ENCODE data around the gene VTN. TPM values are rescaled to one million over a fixed set of nuclear protein-coding genes. Genes with fewer than 3 reads are reported as not detected.

VTN gene
- total RNA-seq, 1 experiment from 2014 or later, result 3.3 TPM

DNA sequence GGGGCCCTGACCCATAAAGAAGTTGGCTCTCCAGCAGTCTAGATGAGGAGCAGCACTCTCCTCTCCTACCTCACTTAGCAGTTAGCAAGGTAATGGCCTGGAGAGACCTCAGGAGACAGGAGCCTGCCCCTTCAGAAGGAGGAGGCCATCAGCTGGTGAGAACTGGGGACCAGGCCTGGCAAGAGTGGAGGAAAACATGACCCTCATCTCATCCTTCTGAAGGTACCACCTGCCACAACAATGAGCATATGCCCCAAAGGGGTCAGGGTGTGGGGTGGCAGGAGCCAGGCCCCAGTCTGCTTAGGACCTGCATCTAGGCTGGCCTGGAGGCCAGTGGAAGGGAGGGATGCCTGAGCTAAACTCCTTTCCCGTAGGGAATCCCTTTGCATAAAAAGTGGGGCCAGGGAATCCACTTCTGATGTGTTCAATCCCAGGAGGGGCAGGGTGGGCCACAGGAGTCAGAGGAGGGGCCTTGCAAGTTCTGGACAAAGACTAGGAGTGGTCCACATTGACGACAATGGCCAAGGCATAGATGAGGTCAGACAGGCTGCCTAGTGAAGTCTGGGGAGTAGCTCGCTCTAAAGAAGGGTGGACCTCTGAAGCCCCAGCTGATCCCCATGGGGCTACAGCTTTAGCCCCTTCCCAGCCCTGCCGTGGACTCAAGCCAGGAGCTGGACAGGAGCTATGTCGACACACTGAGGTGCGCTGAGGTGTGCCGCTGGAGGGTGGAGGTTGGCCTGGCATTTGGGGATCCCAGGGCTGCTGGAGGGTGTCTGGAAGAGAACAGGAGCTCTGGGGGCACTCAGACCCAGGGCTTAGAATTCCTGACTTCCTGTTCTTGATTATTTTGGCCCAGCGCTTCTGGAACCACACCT is 6.1 kb downstream of the VTN start:
- H3K36me3 ChIP-seq, result peaks cover 22% of the 10 kb centered on the region
- H3K9me3 ChIP-seq, result no peaks in the 10 kb centered on the region
- no peak for DNase-seq
- H3K4me3 ChIP-seq, result no peak overlapping the region
- H3K27me3 ChIP-seq, result no peaks in the 10 kb centered on the region

DNA sequence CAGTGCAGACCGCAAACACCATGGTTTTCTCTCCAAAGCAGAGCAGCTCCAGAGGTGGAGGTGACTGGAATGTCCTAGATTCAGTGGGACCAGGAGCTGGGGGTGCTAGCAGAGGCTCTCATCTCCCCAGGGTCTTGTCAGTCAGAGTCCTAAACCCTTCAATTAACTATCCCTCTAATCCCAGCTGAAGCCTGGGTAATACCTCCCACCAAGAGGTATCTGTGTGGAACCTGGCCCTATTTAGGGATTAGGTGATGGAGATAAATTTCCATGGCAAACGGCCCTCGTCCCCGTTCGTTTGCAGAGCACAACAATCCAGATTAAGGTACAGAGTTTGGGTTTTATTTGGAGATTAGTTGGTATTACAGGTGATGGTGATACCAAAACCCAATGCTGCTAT is 6.9 kb downstream of the VTN start:
- Histone ChIP-seq H3K27me3 (no peaks in the 10 kb centered on the region), H3K9me3 (no peaks in the 10 kb centered on the region), H3K4me3 (no peak overlapping the region), H3K36me3 (peaks cover 22% of the 10 kb centered on the region)
- DNase-seq, result no peak

DNA sequence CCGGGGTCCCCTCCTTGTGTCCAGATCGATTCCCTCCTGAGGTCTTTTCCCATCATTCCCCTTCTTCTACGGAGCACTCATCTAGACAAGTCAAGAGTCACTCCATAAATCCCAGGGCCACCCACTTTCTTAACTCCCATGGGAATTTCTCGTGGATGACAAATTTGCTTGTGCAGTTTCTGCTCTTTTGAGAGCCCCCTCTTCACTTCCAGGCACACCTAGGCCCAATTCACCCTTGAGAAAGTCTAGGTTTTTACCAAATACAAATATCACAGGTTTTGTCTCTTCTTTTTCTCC is 12.3 kb downstream of the VTN start:
- Histone ChIP-seq H3K36me3 (peaks cover 45% of the 10 kb centered on the region), H3K27me3 (no peaks in the 10 kb centered on the region), H3K9me3 (no peaks in the 10 kb centered on the region), H3K4me3 (peak overlapping the region; percentile 96)
- DNase-seq, result no peak

DNA sequence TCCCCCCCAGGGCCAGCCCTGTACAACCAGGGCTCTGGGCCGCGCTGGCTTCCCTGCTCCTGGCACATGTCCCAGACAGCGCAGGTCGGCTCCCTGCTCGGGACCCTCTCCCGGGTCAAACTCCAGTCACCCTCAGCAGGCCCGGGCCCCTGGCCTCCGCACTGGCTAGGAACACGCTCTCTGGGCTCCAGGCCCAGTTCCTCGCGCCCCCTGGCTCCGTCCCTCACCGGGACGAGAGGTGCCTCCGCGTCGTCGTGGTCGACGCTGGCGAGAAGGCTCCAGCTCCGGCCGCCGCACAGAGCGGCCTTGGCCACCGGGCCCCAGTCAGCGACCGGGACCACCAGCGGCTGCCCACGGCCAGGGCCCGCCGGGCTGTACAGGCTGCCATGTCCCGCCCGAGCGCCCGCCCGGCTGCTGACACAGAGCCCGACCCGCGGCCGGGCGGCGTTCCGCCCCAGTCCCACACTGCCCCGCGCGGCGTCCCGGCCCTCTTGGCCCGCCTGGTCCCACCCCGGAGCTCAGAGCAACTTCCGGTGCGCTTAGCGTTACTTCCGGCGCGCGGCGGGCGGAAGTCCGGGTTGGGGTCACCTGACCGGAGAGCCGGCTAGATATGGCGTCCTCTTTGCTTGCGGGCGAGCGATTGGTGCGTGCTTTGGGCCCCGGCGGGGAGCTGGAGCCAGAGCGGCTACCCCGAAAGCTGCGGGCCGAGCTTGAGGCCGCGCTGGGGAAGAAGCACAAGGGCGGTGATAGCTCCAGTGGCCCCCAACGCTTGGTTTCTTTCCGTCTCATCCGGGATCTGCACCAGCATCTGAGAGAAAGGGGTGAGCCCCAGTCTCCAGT is 12.8 kb downstream of the VTN start, which contains the start of gene POLDIP2:
Gene POLDIP2 (minus strand): TSS at position 467 of the 840 bp plus-strand sequence. CDS start 79 bp downstream, at position 388.
- Histone ChIP-seq H3K9me3 (no peaks in the 10 kb centered on the region), H3K36me3 (peaks cover 50% of the 10 kb centered on the region), H3K4me3 (peak within 1 kb of the TSS; percentile 96), H3K27me3 (no peaks in the 10 kb centered on the region)
- peak; percentile 98 for DNase-seq

DNA sequence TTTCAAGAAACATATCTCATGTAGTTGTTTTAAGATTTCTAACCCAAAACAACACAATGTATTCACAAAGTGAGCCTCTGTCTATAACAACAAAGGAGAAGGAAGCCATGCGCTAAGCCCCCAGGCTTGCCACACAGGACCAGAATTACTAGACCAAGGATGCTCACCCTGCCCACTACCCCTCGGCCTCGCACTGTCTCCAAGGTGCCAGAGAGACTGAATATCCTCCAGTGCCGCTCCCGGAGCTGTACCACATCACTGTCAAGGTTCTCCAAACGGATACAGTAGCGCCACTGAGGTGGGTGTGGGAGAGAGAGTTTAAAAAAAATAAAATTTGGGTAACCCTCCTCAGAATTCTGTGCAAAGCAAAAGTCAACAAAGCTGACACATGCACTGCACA is 19.8 kb downstream of the VTN start:
- Histone ChIP-seq H3K9me3 (no peaks in the 10 kb centered on the region), H3K4me3 (no peak overlapping the region), H3K27me3 (no peaks in the 10 kb centered on the region), H3K36me3 (peaks cover 86% of the 10 kb centered on the region)
- no peak for DNase-seq

DNA sequence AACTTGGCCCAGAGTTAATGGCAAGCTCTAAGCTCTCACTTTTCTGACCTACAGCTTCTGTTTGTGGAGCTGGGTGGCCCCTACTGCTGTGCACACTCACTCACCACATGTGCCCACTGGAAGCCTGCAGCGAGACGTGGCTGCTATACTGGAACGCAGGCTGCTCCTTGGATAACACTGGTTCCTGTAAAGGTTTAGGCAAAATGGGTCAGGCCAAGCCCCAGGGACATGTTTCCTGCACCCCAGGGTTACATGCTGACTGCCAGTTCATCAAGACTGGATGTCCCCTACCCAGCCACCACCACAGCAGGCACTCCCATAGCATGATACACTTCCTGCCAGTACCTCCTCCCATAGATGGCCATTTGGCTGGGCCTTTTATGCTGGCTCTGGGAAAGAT is 21.1 kb downstream of the VTN start:
- no peaks in the 10 kb centered on the region for H3K27me3 ChIP-seq
- H3K36me3 ChIP-seq, result peaks cover 86% of the 10 kb centered on the region
- H3K4me3 ChIP-seq, result no peak overlapping the region
- no peak for DNase-seq
- no peaks in the 10 kb centered on the region for H3K9me3 ChIP-seq

DNA sequence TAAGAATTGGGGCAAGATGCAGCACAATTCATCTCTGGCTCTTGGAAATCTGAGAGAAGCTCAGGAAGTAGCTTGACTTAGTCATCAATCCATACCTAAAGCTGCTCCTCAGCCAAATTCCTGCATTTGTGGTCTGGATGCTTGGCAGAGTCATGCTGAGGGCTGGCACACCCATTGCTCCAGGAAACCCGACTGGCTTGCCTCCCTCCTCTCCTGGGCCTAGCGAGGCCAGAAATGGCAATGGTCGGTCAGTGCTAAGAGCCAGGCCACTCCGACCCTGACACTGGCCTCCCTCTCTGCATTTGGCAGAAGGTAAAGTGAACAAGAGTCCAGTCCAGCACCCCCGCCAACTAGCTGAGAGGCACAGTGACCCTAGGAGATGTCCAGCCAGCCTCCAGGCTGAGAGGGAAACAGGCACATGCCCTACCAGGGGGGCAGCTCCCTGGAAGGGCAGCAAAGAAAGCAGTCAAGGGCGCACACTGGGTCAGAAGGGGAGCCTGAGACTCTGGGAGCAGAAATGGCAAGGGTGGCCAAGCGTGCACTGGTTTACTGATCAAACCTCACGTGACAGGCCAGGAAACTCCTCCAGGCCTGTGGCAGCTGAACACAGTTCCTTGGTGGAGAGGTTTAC is 22.7 kb downstream of the VTN start:
- Histone ChIP-seq H3K4me3 (no peak overlapping the region), H3K27me3 (no peaks in the 10 kb centered on the region), H3K9me3 (no peaks in the 10 kb centered on the region), H3K36me3 (peaks cover 84% of the 10 kb centered on the region)
- peak; percentile 97 for DNase-seq

DNA sequence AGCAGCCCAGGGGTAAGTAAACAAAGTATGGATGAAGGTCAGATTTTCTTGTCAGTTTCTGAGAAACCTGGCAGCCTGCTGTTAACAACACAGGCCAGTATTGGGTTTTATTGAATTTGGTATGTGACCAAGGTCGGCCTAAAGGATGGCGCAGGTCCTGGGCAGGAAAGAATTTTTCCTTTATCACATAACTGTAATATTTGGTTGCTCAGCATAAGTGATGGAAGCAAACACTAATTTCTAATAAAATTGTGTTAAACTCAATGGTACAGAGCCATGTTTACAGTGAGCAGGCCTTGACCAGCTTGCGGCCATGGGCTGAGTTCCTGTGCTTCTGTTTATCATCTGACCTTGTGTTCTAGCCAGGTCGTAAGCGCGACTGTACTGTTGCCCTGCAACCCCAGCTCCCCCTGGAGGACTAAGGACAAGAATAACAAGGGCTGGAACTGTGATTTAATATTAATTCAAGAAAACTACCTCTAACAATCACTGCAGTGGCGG is 23.3 kb downstream of the VTN start:
- H3K9me3 ChIP-seq, result no peaks in the 10 kb centered on the region
- no peaks in the 10 kb centered on the region for H3K27me3 ChIP-seq
- H3K36me3 ChIP-seq, result peaks cover 87% of the 10 kb centered on the region
- DNase-seq, result peak; percentile 69
- no peak overlapping the region for H3K4me3 ChIP-seq

DNA sequence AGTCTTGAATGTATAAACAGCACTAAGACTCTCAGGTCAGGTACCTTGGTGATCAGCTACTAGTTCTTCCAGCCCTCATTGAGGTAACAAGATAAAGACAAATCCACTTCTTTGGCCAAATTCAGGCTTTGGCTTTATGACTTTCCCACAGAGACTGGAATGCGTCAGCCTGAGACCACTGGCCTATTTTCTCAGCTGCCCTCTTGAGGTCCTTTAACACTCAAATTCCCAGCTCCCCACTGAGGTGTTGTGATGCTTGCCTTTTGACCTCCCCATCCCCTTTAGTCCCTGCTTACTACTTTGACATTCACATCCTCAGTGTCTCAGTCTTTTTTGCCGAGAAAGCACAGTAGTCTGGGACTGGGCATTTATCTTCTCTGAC is 23.9 kb downstream of the VTN start:
- no peak for DNase-seq
- peaks cover 87% of the 10 kb centered on the region for H3K36me3 ChIP-seq

DNA sequence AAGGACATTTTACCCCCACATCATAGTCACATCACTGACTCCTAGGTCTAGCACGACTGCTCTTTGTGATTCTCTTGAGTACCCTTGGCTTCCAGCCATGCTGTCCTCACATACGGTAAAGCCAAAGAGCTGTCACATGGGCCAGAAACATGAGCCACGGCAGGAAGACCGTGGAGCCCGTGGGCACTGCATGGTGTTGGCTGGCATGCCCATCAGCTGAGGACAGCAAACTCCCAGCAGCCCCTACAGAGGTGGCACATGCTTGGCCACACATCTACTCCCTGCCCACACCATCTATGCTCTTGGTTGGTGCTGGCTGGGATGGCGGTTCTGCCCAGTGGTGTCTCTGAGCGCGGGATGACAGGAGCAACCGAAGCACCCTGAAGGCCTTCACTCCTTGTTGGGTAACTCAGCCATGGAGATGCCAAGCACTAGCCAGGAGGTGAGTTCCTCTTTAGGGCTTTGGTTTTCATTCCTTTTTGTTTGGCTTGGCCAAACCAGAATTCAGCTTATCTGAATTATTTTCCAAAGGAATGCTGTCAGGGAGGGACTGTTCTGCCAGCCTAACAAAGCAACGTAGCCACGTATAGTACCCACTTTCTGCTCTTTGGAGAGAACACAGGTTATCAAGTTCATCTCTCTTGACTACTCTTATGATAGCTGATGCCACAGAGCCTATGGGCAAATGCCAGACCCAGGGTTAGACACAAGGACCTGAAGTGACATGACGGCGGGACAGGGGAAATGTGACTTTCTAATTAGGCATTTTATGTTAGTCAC is 24.5 kb downstream of the VTN start:
- no peak overlapping the region for H3K4me3 ChIP-seq
- peak; percentile 22 for DNase-seq
- H3K27me3 ChIP-seq, result no peaks in the 10 kb centered on the region
- H3K36me3 ChIP-seq, result peaks cover 87% of the 10 kb centered on the region
- H3K9me3 ChIP-seq, result no peaks in the 10 kb centered on the region

More for the DNA sequence above, 23.9 kb downstream of the VTN start:
- H3K27me3 ChIP-seq, result no peaks in the 10 kb centered on the region
- no peak overlapping the region for H3K4me3 ChIP-seq
- H3K9me3 ChIP-seq, result no peaks in the 10 kb centered on the region

DNA sequence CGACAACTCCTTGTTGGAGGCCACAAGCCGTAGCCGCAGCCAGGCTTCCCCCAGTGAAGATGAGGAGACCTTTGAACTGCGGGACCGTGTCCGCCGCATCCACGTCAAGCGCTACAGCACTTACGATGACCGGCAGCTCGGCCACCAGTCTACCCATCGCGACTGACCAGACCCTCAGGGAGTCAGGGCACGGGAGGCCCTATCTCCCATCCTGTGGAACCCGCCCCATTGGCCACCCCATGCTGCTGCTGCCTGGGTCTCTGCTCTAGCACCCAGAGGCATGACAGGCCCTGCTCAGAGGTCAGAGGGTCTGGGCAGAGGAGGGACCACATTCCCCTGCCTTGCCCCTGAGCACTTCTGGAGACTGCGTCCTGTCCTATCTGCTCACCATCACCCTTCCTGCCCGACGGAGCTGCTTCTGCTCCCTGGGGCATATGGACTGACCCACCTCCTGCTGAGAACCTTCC is 25.6 kb downstream of the VTN start:
- Histone ChIP-seq H3K27me3 (no peaks in the 10 kb centered on the region), H3K4me3 (no peak overlapping the region), H3K36me3 (peaks cover 87% of the 10 kb centered on the region), H3K9me3 (no peaks in the 10 kb centered on the region)
- DNase-seq, result no peak

DNA sequence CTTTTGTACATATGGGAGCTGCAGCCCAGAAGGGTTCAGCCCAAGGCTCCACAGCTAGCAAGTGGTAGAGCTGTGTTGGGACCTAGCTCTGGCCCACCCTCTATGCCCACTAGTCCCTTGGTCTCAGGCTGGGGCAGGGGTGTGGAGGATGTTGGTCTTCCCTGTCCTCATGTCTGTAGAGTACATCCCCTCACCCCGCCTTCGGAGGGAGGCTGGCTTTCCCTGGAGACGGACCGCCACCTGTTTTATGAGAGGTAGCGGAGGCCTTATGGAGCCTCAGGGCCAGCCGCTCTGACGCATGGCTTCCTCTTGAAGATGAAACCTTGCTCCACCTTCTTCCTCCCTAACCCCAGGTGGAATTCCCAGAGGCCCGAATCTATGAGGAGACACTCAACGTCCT is 26.1 kb downstream of the VTN start:
- H3K4me3 ChIP-seq, result no peak overlapping the region
- no peaks in the 10 kb centered on the region for H3K9me3 ChIP-seq
- H3K36me3 ChIP-seq, result peaks cover 87% of the 10 kb centered on the region
- no peaks in the 10 kb centered on the region for H3K27me3 ChIP-seq
- DNase-seq, result no peak

DNA sequence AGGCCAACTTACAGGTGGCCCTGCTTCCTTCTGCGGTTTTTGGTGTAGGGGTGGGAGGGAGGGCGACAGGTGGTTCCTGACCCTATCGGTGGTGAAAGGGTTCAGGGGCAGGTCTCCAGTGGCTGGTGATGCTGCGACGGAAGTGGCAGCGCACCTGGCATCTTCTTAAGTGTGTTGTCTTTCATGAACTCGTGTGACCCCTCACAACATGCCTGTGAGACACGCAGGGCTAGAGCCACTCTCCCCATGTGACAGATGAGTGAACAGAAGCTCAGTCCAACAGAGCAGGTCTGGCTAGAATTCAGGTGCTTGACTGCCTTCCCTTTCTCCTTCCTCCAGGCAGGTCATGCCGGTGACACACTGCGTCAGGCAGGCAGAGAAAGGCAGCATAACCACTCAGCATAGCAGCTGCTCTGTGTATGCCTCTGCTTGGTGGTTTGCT is 26.6 kb downstream of the VTN start:
- H3K9me3 ChIP-seq, result no peaks in the 10 kb centered on the region
- no peak overlapping the region for H3K4me3 ChIP-seq
- H3K27me3 ChIP-seq, result no peaks in the 10 kb centered on the region
- H3K36me3 ChIP-seq, result peaks cover 83% of the 10 kb centered on the region
- DNase-seq, result no peak

DNA sequence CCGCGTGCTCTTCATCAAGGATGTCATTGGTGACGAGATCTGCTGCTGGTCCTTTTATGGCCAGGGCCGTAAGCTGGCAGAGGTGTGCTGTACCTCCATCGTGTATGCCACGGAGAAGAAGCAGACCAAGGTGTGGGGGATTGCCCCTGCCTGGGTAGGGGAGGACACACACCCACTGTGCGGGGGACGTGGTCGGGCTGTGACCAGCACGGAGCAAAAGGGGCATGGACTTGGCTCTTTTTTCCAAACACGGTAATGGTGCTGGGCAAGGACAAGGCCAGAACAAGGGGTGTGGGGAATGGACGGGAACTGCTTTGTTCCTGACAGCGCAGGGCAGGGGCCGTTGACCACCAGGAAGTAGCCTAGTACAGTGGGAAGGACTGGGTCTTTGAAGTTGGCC is 27.8 kb downstream of the VTN start:
- H3K4me3 ChIP-seq, result no peak overlapping the region
- H3K36me3 ChIP-seq, result peaks cover 84% of the 10 kb centered on the region
- no peak for DNase-seq
- H3K9me3 ChIP-seq, result no peaks in the 10 kb centered on the region
- no peaks in the 10 kb centered on the region for H3K27me3 ChIP-seq

DNA sequence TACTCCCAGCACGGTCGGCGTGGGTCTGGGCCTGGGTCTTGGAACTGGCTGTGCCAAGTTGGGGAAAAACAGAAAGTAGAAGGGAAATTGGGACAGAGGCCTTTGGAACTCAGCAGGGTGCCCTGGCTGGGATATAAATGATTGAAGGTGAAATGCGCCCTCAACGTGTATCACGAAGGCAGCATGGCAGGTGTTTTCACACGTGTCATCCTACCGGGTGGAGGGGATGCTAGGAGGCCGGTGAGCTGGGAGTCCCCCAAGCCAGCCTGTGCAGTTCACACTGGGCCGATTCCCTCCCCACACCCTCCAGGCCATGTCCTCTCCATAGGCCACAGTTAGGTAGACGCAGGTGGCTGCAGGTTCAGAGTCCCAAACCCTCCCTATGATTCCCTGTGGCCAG is 28.6 kb downstream of the VTN start:
- Histone ChIP-seq H3K27me3 (no peaks in the 10 kb centered on the region), H3K36me3 (peaks cover 92% of the 10 kb centered on the region), H3K9me3 (no peaks in the 10 kb centered on the region), H3K4me3 (no peak overlapping the region)
- no peak for DNase-seq

DNA sequence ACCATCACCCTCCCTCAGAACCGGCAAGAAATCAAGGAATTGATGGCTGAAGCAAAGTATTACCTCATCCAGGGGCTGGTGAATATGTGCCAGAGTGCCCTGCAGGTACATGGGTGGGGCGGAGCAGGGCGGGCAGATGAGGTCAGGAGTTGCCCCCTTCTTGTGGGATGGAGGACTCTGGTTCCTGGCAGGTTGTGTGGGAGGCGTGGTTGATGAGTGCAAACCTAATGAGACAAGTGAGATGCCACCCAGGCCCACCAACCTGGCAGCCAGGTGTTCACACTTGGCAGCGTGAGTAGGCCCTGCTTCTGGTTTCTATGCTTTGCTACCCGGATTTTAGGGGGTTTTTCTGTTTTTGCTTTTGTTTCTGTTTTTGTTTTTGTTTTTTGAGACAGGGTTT is 29.7 kb downstream of the VTN start:
- no peak overlapping the region for H3K4me3 ChIP-seq
- H3K9me3 ChIP-seq, result no peaks in the 10 kb centered on the region
- H3K27me3 ChIP-seq, result no peaks in the 10 kb centered on the region
- no peak for DNase-seq
- H3K36me3 ChIP-seq, result peaks cover 87% of the 10 kb centered on the region

Measured in MG63 (cell line).